AG08396 (cell line): ENCODE measurements around the gene ITGB5.

ENCODE experiments used
- DNase-seq: peaks from one replicate; pipeline ENCODE4 v3.0.0; 2012; ENCODE audit warnings: low spot score, mixed read lengths

Gene ITGB5

GRCh38 chr3:124893526-124893925, 6.4 kb upstream of the ITGB5 start:
- DNase-seq, result no peak

- DNase-seq, result no peak
Observed at GRCh38 chr3:124890573-124891190, 3.5 kb upstream of the ITGB5 start.

GRCh38 chr3:124888482-124889441, 1.6 kb upstream of the ITGB5 start:
- no peak for DNase-seq

DNA sequence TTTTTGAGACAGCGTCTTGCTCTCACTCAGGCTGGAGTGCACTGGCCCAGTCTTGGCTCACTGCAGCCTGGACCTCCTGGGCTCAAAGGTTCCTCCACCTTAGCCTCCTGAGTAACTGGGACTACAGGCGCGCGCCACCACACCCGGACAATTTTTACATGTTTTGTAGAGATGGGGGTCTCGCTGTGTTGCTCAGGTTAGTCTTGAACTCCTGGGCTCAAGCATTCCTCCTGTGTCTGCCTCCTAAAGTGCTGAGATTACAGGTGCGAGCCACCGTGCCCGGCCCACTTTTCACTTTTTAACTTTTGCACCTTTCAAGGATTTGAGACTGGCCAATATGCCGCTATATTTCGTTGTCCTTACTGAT, 750 bp upstream of the ITGB5 start:
- no peak for DNase-seq

- DNase-seq, result peak; percentile 77
Observed at GRCh38 chr3:124886168-124887056, 753 bp downstream of the ITGB5 start.

GRCh38 chr3:124885466-124886167, 1.5 kb downstream of the ITGB5 start:
- peak; percentile 24 for DNase-seq

DNA sequence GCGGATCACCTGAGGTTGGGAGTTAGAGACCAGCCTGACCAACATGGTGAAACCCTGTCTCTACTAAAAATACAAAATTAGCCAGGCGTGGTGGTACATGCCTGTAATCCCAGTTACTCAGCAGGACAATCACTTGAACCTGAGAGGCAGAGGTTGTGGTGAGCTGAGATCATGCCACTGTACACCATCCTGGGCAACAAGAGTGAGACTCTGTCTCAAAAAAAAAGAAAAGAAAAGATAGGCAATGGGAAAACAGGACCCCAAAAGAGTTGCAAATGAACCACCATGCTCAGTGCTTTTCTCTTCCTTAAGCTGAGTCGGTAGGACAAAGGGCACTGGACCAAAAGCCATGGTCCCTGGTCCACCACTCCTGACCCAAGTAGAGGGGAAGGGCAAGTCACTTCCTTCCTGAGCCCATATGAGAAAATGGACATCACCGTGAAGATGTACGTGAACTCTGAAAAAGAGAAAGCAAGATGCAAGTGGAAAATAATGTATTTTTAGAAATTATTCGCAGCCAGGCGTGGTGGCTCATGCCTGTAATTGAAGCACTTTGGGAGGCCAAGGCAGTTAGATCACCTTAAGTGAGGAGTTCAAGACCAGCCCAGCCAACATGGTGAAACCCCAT, 2.6 kb downstream of the ITGB5 start:
- no peak for DNase-seq

- no peak for DNase-seq
Observed at GRCh38 chr3:124883766-124884473, 3.2 kb downstream of the ITGB5 start.

- DNase-seq, result no peak
Observed at GRCh38 chr3:124882816-124883747, 4.1 kb downstream of the ITGB5 start.

DNA sequence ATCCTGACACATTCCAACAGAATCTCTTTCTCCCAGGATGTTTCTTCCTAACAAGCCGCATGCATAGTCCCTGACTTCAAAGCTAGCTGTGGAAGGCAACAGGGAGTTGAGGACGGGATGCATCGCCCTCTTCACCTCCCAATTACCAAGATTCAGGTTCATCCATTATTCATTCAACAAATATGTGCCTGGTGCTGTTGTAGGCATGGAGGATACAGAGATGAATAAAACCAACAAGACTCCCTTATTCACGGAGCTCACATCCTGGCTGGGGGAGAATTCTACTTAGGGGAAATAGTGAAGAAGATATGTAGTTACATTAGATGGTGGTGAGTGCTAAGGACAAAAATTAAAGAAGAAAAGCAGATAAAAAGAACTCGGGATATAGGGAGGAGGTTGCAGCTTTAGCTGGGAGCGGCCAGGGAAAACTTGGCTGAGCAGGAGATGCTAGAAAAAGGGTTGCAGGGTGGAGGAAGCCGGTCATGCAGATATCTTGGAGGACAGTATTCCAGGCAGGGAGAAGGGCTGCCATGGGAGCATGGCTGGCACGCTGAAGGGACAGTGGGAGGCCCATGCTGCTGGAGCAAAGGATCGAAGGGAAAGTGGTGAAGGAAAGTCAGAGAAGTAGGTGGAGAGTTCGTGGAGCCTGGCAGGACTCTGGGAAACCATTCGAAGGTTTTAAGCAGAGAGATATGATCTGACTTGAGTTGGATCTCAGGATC, 5.0 kb downstream of the ITGB5 start:
- DNase-seq, result no peak

- DNase-seq, result no peak
Observed at GRCh38 chr3:124879337-124879680, 7.9 kb downstream of the ITGB5 start.

DNA sequence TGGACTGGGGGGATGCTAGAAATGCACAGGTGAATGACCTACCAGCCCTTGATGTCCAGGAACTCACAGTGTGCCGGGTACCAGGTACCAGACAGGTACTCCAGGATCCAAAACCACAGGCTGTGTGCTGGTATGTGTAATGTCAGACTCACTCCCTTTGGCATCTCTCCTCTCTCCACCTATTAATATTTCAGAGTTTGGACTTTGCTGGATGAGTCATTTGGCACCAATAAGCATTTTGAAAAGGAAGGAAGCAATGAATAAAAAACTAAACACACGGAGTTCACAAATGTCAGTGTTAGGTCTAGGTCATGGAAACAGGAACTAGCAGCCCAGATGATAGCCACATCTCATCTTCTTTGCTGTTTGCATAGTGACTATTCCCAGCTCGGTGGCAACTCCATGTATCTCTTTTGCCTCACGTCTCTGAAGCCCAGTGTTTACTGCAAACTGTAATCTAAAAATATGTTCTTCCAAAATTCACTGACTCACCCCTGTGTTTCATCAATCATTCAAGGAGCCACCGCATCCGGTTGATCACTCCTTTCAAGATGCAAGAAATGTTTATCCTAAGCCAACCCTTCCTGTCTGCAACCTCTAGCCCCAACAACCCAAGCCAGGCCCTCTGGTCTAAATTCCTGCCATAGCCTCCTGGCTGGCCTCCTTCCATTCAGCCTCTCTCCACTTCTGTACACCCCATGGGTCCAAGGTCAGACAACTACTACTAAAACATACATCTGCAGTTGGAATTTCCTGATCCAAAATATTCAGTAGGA, 8.4 kb downstream of the ITGB5 start:
- DNase-seq, result peak; percentile 84

GRCh38 chr3:124877674-124878073, 9.5 kb downstream of the ITGB5 start:
- no peak for DNase-seq

- no peak for DNase-seq
Observed at GRCh38 chr3:124876401-124876878, 10.7 kb downstream of the ITGB5 start.

DNA sequence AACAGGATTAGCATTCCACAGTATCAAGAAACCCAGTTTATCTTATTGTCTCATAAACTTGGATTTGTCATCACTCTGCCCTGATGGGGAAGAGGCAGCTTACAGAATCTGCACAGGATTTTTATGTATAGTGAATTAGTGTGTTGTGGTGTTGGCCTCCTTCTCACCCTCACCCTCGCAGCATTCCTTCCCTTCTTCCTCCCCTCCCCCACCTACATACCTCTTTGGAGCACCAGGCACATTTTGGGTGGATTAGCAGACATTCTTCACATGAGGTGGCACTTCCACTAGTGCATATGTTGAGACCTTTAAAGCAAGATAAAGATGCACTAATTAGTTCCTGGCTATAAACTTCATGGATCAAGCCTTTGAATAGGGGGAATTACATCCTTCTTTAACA, 13.9 kb downstream of the ITGB5 start:
- no peak for DNase-seq

DNA sequence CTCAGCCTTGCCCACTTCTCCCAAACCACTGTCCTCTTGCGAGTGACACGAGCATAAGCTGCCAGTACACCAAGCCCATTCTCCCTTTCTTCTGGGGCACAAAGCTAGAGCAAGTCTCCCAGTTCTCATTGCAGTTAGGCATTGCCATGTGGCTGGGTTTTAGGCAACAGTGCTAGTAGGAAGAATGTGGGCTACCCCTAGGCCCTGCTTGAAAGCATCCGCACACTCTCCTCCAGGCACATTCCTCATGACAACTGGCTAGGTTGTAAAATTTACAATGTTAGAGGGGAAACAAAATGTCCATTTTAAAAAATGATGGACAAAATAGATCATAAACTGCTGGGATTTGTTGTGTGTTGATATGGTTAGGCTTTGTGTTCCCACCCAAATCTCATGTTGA, 19.7 kb downstream of the ITGB5 start:
- DNase-seq, result no peak

DNA sequence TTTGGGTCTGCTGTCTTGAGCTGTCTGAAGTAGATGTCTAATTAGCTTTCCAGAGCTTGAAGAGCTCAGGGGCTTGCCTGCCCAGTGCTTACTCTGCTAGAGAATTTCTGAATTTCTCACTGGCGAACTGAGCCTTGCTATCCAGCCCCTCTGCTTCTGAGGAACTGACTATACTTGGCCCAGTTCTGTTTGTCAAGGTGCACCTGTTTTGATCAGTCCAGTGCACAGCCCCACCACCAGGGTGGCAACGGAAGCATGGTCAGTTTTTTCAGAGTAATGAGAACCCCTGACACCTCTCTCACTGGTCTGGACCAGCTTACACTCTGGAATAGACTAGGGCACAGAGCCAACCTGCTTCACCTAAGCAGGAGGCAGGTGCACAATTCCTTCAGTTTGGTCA, 25.2 kb downstream of the ITGB5 start:
- no peak for DNase-seq

- DNase-seq, result no peak
Observed at GRCh38 chr3:124861041-124861440, 26.1 kb downstream of the ITGB5 start.
